GOT3 (cell line): ENCODE data around the gene GAB2.

ENCODE experiments used
- DNase-seq: peaks from one replicate; lab custom pipeline; 2025; ENCODE audit warnings: mixed read lengths; lab: John Stamatoyannopoulos, UW

The GAB2 gene

DNA sequence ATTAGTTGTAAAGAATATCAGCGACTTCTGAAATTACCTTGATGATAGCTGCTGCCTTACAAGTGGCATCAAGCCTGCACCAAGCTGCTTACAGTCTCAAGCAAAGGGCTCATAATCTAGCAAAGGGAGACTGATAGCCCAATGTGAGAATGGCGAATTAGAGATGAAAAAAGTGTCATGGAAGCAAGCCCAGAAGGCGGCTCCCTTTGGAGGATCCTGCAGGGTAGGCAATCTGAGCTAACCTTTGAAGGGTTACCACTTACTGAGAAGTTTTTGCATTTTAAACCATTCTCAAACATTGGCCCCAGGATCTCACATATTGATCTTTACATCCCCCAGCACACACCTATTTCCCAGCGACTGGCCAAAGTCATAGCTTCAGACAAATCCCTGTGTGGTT lies 18.5 kb downstream of the GAB2 start:
- DNase-seq: no peak

DNA sequence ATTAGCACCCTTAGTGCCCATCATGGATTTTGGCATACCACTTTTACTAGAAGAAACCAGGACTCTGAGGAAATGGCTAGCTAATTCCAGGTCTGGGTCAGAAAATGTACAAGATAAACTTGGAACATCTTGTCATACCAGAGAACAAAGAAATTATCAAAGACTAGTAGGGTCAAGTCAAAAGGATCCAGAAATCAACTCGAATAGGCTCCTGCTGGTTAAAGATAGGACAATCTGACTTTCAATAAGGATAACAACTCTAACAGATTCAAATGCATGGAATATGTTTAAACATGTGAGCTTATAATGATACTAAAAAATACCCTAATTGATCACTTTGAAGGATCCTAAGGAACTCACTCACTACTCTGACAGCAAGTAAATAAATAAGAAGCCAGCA lies 18.9 kb downstream of the GAB2 start:
- DNase-seq: no peak

DNA sequence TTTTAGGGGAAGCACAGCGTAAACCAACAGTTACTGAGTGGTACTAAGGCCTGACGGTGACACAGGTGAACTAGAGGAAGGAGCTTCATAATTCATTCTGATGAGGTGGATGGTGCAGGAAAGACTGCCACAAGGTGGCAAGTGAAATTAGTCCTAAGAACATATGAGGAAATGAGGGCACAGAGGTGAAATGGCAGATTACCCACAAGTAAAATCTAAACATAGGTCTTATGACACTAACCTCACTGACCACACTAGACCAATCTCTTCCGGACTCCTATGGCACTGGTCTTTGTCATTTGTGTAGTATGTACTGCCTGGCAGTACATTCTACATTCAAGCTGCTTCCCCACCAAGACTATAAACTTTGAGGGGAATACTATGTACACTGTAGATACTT lies 20.2 kb downstream of the GAB2 start:
- DNase-seq: no peak

DNA sequence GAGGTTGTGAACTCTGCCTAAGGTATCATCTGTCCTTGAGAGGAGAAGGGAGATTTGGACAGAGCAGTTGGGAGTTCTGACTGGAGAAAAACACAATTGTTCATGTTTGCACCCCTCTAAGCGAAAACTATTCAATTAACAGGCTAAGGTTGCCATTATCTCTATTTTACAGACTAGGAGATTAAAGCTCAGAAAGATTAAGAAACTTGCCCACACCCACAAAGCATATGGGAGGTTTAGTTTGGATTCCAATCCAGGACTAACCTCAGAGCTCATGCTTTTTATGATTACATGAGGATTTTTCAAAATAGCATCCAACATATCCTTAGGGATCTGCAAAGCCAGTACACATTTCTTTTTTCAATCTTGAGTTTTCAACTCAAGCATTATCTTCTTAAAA lies 22.0 kb downstream of the GAB2 start:
- DNase-seq: no peak

DNA sequence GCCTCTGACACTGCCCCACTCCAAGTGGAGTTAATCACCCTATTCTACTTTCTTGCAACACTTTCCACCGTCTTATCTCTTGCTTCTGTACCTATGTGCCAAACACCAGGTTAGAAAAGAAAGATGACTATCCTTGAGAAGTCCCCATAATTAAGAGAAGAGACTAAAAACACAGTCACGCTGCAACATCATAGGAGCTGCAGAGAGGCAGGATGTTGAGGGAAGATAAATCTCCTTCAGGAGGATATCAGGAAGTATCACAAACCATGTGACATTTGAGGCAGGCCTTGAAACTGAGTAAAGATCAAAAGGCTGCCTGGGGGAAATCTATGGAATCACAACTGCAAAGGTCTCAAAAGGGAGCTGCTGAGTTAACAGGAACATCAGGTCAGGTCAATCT lies 24.8 kb downstream of the GAB2 start:
- no peak for DNase-seq

DNA sequence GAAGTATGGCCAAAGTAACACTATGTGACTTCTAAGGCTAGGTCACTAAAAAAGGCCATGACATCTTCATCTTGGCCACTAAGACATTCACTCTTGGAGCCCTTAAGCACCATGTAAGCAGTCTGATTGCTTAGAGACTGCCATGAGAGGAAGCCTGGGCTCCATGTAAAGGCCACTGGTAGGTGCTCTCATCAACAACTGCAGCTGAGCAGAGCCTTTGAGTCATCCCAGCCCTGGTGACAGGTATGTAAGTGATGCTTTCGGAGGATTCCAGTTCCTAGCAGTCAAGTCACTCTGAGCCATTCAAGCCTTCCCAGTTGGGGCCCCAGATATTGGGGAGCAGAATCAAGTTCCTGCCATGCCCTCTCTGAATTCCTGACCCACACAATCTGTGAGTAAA lies 26.2 kb downstream of the GAB2 start:
- no peak for DNase-seq

DNA sequence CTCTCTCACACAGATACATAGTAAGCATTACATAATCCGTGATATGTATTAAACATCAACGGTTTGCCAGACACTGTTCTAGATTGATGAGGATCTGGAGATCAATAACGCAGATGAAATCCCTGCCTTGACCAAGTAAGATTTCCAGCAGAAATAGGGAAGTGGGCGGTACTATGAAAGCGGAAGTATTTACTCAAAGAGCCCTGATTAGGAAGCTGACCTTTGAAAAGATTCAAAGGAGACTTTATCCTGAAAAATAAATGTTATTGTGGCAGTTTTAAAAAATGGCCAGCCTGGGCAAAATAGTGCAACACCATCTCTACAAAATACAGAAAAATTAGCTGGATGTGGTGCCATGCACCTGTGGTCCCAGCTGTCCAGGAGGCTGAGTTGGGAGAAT lies 26.8 kb downstream of the GAB2 start:
- no peak for DNase-seq

DNA sequence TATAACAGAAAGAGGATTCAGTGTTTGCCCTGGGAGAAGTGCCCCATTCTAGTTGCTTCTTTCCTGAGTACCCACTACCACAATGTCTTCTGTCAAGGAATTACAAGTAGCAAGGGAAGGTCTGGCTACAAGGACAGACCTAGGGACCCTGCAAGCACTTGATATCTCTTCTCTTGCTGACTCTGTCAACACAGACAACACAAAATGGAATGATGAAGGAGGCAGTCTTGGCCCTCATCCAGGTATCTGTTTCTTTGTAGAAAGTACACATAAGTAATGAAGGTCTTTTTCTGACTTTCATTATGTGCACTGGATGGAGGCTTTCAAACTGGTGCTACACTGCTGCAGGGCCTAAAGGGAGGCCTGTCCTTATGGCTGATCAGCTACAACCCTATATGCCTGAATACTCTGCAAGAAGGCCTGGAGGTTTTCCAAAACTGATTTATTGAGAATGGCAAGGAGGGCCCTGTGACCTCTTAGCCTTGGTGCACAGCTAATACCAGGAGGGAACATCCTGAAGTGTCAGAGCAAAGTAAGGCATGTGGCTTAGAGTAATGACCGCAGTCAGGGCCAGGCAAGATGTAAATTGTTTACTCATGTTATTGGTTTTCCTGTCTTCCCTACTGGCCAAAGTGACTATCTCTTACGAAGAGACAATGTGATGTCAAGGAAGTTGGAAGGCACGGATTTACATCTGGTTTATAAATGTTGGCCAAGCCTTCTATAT lies 31.2 kb downstream of the GAB2 start:
- no peak for DNase-seq

DNA sequence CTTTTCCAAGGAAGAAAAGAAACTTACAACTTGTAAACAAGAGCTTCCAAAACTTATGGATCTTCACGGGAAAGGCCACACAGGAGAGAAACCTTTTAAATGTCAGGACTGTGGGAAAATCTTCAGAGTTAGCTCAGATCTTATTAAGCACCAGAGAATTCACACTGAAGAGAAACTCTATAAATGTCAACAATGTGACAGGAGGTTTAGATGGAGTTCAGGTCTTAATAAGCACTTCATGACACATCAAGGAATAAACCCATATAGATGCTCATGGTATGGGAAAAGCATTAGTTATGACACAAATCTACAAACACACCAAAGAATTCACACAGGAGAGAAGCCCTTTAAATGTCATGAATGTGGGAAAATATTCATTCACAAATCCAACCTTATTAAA lies 32.4 kb downstream of the GAB2 start:
- DNase-seq: no peak

DNA sequence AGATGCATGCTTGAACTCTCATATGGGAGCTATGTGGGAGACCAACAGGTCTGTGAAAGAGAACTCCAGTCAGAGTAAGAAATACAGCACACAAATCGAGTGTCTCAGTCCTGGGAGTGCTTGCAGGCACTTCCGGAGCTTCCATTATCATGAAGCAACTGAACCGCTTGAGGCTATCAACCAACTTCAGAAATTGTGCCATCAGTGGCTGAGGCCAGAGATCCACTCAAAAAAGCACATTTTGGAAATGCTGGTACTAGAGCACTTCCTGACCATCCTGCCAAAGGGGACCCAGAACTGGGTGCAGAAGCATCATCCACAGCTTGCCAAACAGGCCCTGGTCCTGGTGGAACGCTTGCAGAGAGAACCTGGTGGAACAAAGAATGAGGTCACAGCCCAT lies 33.4 kb downstream of the GAB2 start:
- no peak for DNase-seq

DNA sequence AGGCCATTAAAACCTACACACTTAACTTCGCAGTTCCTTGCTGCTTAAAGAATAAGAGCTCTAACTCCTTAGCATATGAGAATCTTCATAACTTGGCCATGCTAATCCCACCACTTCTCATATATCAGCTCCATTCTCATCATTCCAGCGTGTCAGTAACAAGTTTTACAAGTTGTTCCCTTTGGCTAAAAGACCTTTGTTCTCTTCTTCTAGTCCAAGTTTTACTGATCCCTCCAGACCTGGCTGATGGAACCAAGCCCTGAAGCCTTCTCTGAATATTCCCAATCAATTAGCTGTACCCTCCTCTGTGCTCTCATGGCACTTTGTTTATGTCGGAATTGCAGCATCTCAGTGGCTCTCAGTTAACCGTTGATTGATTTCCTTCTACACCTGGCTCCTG lies 35.8 kb downstream of the GAB2 start:
- DNase-seq: no peak

DNA sequence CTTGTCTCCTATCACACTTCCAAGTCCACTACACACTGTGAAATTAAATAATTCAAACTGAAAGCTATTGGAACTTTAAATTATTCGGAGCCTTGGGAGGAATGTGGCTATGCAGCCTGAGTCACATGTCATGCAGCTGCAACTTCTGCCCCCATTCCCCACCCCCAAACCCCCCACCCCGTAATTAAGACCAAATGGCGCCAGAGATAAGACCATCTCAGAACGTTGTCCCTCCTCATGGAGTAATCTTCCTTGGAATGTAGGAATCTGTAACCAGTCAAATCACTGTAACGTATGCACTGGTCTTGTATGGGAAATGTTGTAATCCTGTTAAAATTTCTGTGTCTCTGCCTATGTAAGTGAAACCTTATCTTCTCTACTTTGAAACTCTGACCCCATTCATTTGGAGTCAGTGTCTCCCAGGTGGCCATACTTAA lies 37.0 kb downstream of the GAB2 start:
- no peak for DNase-seq

DNA sequence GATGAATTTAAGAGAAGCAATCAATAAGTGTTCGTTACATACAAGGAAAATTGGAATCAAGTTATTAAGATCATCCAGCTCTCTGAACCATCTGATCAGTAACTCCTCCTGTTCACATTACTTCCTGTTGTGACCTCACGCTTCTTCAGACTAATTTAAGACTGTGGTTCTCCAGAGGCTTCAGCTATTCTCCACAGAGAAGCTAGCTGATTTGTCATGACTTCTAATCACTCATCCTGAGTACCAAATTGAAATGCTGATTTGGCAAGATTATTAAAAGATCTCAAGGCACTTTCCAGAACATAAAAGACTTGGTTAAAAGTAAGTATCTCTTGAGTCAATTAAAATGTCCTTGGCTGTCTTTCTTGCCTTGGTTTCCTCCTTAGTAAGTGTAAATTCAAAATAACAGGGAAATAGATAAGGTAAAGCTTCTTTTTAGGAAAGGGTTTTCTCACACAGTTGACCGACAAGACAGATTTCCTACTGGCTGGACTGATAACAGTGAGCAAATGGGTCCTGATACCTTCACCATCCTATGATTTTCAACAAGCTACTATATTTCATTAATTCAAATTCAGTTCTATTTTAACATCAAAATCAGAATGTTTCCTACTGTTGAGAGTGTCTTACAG lies 38.5 kb downstream of the GAB2 start:
- DNase-seq: no peak

DNA sequence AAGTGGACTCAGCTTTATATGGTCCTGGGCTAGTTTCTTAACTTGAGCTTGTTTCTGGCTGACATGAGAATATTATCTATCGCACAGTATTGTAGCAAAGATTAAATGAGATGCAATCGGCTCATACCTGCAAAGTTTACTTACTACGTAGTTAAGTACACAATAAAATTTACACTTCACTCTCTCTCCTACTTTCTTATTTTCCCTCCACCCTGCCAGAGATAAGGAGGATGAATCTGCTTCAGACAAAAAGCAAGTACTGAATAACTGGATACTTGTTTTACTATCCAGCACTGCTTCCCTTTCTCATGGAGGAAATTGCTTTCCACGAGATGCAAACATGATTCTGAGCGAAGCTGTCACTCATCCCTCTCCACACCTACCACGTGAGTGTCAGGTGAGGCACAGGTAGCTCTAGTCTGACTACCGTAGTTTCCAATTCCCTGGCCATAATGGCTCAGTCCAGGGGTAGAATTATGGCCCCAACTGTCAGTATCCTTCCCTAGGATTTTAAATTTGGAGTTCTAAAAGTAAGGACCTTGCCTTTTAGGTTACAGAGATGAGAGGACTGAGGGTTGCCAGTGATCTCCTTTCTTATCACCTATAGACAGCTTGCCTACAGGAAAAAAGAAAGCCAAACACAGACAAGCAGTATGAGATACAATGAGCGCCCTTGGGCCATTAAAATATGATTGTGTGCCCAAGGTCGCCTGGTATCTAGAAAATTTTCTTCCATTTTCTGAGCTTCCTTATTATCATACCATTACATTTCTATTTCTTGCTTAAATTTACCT lies 39.8 kb downstream of the GAB2 start:
- no peak for DNase-seq

DNA sequence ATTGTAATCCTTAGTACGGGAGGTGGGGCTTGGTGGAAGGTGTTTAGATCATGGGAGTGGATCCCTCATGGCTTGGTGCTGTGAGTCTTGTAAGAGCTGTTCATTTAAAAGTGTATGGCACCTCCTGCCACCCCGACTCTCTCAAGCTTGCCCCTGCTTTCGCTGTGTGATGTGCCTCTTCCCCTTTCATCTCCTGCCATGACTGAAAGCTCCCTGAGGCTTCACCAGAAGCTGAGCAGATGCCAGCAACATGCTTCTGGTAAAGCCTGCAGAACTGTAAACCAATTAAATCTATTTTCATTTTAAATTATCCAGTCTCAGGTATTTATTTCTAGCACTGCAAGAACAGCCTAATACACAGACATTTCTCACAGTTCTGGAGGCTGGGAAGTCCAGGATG lies 40.8 kb downstream of the GAB2 start:
- no peak for DNase-seq

DNA sequence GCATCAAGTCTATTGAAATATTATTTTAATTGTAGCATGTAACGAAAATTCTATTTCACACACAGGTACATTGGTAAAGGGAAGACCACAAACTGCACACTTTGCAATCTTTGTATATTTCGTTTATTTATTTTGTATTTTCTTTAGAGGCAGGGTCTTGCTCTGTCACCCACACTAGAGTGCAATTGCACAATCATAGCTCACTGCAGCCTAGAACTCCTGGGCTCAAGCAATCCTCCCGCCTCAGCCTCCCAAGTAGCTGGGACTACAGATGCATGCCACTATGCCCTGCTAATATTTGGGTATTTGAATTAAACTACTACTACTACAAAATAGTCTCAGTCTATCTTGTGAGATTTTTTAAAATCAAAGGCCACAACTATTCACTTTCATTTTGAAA lies 42.7 kb downstream of the GAB2 start:
- no peak for DNase-seq

DNA sequence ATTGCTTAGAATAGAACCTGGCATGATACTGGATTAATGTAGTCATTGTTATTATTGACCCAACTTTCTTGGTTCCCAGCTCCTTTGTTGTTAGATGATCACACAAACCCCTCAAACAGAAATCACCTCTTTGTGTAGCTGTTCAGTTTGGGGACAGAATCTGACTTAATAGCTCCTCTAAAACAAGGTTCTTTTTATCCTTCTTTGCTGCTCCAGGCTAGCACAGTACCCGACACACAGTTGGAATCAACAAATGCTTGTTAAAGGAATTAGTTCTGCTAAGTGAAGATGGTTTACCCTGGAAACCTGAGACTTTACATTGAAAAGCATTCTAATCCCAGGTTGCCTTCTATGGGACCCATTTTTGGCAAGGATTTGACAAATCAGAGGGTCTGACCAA lies 43.9 kb downstream of the GAB2 start:
- DNase-seq: no peak

DNA sequence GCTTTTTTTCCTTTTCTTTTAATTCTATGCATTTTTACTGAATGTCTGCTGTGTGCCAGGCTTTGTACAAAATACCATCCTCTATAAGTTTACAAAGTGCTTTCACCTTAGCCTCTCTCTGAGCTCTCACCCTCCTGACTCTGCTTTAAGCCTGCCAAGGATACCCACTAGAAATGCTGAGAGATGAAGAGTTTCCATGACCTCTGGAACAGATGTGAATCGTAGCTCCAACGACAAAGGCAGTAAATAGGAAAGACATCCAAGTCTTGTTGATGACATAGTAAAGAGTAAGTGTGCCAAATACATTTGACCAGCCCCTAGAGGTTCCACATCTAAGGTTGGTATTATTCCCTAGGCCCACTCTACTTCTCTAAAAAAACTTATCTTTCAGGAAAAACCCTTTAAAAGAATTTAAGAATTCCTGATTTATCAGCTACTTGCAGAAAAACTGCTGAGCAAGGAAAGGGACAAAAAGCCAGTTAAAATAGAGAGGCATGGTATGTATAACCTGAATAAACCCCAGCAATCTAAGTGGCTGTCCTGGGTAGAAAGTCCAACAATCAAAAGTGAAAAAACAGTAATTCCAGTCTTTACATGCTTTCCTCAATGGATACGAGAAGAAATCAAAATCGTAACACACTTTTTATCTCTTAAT lies 45.4 kb downstream of the GAB2 start:
- DNase-seq: no peak

DNA sequence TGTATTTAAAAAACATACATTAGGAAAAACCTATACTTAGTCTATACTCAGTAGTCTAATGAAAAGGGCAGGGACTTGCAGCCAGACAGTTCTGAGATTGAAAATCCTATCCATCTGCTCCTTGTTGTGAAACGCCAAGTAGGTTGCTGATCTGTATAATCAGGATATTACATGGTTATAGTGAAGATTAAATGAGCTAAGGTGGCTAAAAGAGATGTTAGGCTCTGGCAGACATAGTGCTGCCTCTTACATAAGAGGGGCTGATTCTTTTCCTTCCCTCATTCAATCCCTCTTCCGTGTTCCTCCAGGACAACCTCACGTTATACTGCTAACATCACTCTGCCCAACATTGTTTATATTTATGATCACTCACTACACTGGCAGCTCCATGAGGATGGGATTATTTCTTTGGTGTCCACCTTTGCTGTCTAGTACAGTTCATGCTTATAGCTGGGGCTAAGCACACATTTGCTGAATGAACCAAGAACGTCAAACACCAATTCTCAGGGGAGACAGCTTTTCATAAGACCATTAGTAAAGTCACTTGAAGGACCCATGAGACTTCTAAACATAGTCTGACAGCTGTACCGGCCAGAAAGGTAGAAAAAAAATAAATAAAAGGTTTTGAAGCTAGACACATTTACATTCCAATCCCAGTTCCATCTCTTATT lies 46.3 kb downstream of the GAB2 start:
- no peak for DNase-seq

DNA sequence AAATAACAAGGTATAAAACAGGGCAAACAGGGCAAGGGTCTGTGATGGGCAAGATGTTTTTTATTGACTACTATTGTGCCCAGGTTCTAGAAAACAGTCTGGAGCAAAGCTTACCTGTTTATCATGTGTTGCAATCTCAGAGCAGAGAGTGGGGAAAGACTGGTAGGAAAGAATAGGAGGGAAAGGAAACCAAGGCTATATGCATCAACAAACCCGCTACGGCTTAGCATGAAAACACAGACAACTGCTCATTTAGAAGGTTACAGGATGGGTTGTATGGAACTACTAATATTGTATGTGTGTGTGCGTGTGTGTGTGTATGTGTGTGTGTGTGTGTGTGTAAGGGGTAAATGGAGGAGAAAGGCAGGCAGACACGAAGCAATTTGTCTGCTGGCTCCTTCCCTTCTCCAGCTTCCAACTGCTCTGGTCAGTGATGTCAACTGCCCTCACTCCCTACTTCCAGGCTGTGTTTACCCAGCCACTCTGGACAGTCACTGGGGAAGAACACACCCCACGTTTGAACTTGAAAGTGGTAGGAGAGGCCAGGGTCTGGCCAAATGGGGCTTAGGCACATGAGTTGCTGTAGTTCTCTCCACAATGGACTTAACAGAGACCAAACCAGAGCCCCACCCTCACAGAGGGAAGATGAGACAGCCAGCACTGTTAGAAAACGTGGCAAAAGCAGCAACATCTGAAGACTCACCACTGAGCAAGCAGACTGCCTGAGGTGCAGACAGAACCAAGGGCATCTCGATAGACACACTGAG lies 47.0 kb downstream of the GAB2 start:
- no peak for DNase-seq

DNA sequence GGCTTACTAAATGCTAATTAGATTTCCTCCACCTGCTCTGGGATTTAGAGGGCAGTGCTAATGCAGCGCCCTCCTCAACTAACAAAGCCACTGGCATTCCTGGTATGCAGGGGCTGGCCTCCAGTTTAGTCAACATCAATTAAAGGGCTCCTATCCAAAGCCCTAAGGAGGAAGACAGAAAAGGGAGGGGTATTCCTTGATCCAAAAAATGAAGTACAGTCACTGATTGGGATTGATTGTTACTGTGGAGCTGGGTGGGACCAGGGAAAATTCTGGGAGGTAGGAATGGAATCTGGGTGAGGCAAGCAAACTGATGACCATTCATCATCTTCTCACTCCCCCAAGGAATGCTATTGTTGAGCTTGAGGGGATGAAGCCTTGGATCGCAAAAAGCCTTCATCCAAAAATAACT lies 52.2 kb downstream of the GAB2 start:
- no peak for DNase-seq
